Keratinocyte (primary cell): Measurements from ENCODE around the gene TUT4.

Experiments
- EZH2 ChIP-seq: IDR thresholded peaks from one replicate; pipeline ENCODE4 v1.6.1; 2012; ENCODE audit warnings: inconsistent platforms, mild to moderate bottlenecking, low read length, moderate library complexity
- TF ChIP-seq, protein P1 (sequence below), 3 experiments: IDR thresholded peaks in 1 of 3; conservative IDR thresholded peaks in 1 of 3; optimal IDR thresholded peaks in 1 of 3; 2 replicates in 2 of 3; 3 replicates in 1 of 3; pipeline versions ENCODE3 to v1.5.1; 2011; ENCODE audit warnings: low read length in 3 of 3, mild to moderate bottlenecking in 3 of 3, moderate library complexity in 2 of 3, control low read depth in 1 of 3, inconsistent platforms in 1 of 3; ENCODE audit not compliant: insufficient read depth in 2 of 3; ENCODE audit errors: extremely low read depth in 1 of 3

DNA sequence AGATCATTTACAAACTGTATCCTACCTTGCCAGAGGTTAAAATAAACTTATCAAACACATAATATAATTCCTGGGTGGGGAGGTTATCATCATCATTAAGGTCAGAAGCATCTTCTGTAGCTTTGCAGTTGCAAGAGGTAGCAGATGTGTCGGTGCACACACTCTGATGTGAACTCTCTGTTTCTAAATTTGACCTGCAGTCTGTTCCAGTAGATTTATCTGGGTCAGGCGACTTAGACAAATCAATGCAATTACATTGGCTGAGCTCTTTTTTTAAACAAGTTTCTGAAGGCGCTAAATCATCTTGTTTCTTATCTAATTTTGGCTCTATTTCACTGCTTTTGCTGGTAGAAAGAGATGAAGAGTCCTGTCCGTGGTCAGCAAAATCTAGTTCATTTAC is 78.1 kb downstream of the TUT4 start:
- TF ChIP-seq, protein P1, sequence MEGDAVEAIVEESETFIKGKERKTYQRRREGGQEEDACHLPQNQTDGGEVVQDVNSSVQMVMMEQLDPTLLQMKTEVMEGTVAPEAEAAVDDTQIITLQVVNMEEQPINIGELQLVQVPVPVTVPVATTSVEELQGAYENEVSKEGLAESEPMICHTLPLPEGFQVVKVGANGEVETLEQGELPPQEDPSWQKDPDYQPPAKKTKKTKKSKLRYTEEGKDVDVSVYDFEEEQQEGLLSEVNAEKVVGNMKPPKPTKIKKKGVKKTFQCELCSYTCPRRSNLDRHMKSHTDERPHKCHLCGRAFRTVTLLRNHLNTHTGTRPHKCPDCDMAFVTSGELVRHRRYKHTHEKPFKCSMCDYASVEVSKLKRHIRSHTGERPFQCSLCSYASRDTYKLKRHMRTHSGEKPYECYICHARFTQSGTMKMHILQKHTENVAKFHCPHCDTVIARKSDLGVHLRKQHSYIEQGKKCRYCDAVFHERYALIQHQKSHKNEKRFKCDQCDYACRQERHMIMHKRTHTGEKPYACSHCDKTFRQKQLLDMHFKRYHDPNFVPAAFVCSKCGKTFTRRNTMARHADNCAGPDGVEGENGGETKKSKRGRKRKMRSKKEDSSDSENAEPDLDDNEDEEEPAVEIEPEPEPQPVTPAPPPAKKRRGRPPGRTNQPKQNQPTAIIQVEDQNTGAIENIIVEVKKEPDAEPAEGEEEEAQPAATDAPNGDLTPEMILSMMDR (optimal IDR thresholded peaks at IDR 0.05 in 1 of 3, IDR thresholded peaks at IDR 0.05 in 1 of 3, conservative IDR thresholded peaks at IDR 0.05 in 1 of 3; ENCODE audit: extremely low read depth in 1 of 3, insufficient read depth in 2 of 3, low read length in 3 of 3) = no peak
- no peak for TF ChIP-seq EZH2
